GM23338 (cell line): ENCODE data around the gene WDR44. TPM values are rescaled to one million over a fixed set of nuclear protein-coding genes. Genes with fewer than 3 reads are reported as not detected.
"Not testable (repeated sequence)": the region's sequence is repeated elsewhere in the genome, so short reads cannot be mapped to it uniquely, and the experiment has no call there.

ENCODE experiments used
- ATAC-seq: fragments of 200-7000 bp; cut with Tn5 transposase; 3 replicates; pipeline ENCODE4 v1.9.1; 2020
- DNase-seq: peaks from one replicate; pipeline ENCODE4 v3.0.0-alpha.2; 2015; ENCODE audit warnings: low spot score
- H2AFZ ChIP-seq: fragments of 200-600 bp; sonication (generic); 2 replicates; pipeline ENCODE4 v1.8.0; 2016; ENCODE audit warnings: antibody characterized with exemption, mild to moderate bottlenecking, moderate library complexity
- H3F3A ChIP-seq: fragments of 200-600 bp; sonication (generic); replicated peaks from 2 replicates; pipeline ENCODE4 v1.8.0; 2017; ENCODE audit warnings: antibody characterized with exemption, mixed run types, low read depth
- H3K27ac ChIP-seq: fragments of 200-600 bp; sonication (generic); 2 replicates; pipeline ENCODE4 v1.6.1; 2016; ENCODE audit warnings: low read depth
- H3K27me3 ChIP-seq: fragments of 200-600 bp; sonication (generic); 2 replicates; pipeline ENCODE4 v1.8.0; 2016; ENCODE audit warnings: mild to moderate bottlenecking, mixed run types, moderate library complexity; ENCODE audit not compliant: insufficient read depth
- H3K36me3 ChIP-seq: fragments of 200-600 bp; sonication (generic); 2 replicates; pipeline ENCODE4 v1.8.0; 2016; ENCODE audit warnings: mild to moderate bottlenecking; ENCODE audit not compliant: insufficient read depth
- H3K4me1 ChIP-seq: fragments of 200-600 bp; sonication (generic); 2 replicates; pipeline ENCODE4 v1.8.0; 2016; ENCODE audit warnings: mild to moderate bottlenecking, moderate library complexity; ENCODE audit not compliant: insufficient read depth
- H3K4me2 ChIP-seq: fragments of 200-600 bp; sonication (generic); 2 replicates; pipeline ENCODE4 v1.7.1; 2017; ENCODE audit warnings: mixed run types
- H3K4me3 ChIP-seq: fragments of 200-600 bp; sonication (generic); 2 replicates; pipeline ENCODE4 v1.6.1; 2016; ENCODE audit warnings: mixed run types
- H3K79me2 ChIP-seq: fragments of 200-600 bp; sonication (generic); replicated peaks from 2 replicates; pipeline ENCODE4 v1.8.0; 2017; ENCODE audit warnings: mild to moderate bottlenecking; ENCODE audit not compliant: insufficient read depth
- H3K9me2 ChIP-seq: fragments of 200-600 bp; sonication (generic); 2 replicates; pipeline ENCODE4 v1.8.0; 2017; ENCODE audit not compliant: insufficient read depth
- H4K20me1 ChIP-seq: fragments of 200-600 bp; sonication (generic); replicated peaks from 2 replicates; pipeline ENCODE4 v1.8.0; 2017; ENCODE audit warnings: mild to moderate bottlenecking; ENCODE audit not compliant: insufficient read depth
- H3K27ac Mint-ChIP-seq: 2 replicates; pipeline ENCODE4 v1.8.0; 2020; ENCODE audit warnings: inconsistent platforms, mild to moderate bottlenecking, moderate library complexity, mixed read lengths
- H3K27me3 Mint-ChIP-seq: 3 replicates; pipeline ENCODE4 v1.8.0; 2022; ENCODE audit warnings: low read depth, mild to moderate bottlenecking, moderate library complexity, mixed read lengths, inconsistent platforms; ENCODE audit not compliant: insufficient read depth, poor library complexity
- H3K36me3 Mint-ChIP-seq: 3 replicates; pipeline ENCODE4 v1.8.0; 2021; ENCODE audit warnings: low read depth, mild to moderate bottlenecking, inconsistent platforms, moderate library complexity, mixed read lengths
- H3K4me1 Mint-ChIP-seq: 3 replicates; pipeline ENCODE4 v1.8.0; 2020; ENCODE audit warnings: mild to moderate bottlenecking, inconsistent platforms, mixed read lengths
- H3K4me3 Mint-ChIP-seq: 3 replicates; pipeline ENCODE4 v1.8.0; 2021; ENCODE audit warnings: moderate library complexity, mild to moderate bottlenecking, inconsistent platforms, mixed read lengths
- H3K9me3 Mint-ChIP-seq: 3 replicates; pipeline ENCODE4 v1.8.0; 2020; ENCODE audit warnings: moderate library complexity, mild to moderate bottlenecking, inconsistent platforms, mixed read lengths
- EZH2 ChIP-seq: fragments of 200-600 bp; sonication (generic); IDR thresholded peaks from one replicate; pipeline ENCODE4 v1.8.0; 2017; ENCODE audit warnings: antibody characterized with exemption, mild to moderate bottlenecking, low read depth; ENCODE audit not compliant: unreplicated experiment
- JUNB ChIP-seq: IDR thresholded peaks from one replicate; pipeline ENCODE4 v1.6.1; 2016; ENCODE audit warnings: antibody characterized with exemption; ENCODE audit not compliant: unreplicated experiment
- STAT1 ChIP-seq: IDR thresholded peaks from one replicate; pipeline ENCODE4 v1.6.1; 2016; ENCODE audit warnings: antibody characterized with exemption; ENCODE audit not compliant: unreplicated experiment
- ZNF331 ChIP-seq: fragments of 250-450 bp; sonication (Bioruptor Pico); IDR thresholded peaks from 2 replicates; pipeline ENCODE4 v1.5.0; 2020; ENCODE audit warnings: low read depth, mild to moderate bottlenecking, moderate library complexity
- ZNF462 ChIP-seq: fragments of 250-450 bp; sonication (Bioruptor Pico); IDR thresholded peaks from 2 replicates; pipeline ENCODE4 v1.5.0; 2020; ENCODE audit warnings: mild to moderate bottlenecking, moderate library complexity
- polyA plus RNA-seq: library from polyadenylated mRNA; unstranded; fragments of >200 nt; fragmentation: Nextera tagmentation; extraction: Ambion mirVana; gene quantifications from 2 replicates; pipeline ENCODE4 v1.2.1, GENCODE V29; 2016
- total RNA-seq: library from RNA; depleted of rRNA; stranded (reverse); fragments of >200 nt; shearing (Covaris generic); gene quantifications from 2 replicates; pipeline ENCODE4 v1.2.3, GENCODE V29; 2014

The WDR44 gene
- total and polyA plus RNA-seq, 2 experiments from 2014 or later = 17.5 to 21.0 TPM

DNA sequence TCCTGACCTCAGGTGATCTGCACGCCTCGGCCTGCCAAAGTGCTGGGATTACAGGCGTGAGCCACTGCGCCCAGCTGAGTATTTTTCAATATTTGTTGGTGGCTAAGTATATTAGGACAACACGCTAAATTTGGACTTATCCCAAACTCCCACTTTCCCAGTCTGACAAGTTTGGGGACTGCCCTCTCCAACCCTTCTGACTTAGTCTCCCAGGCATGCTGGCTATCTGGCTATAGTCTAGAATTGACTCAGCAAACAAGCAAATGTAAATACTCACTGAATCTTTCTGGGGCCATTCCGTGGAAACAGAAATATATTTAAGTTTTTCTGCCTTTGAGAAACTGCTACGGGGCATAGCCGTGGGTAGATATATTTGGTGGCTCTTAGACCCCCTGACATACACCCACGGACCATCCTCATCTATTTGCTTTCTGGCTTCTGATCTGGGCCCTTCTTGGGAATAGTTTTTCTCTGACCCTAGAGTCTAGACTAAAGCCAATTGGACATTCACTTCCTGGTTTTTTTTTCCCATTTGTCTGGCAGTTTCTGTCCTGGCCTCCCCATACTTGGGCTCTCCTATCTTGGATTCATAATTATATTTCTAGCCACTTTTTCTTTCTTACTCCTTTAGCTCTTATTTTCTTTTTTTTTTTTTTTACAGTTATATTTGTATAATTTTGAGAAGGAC is 138.5 kb downstream of the WDR44 start (continued):
- TF ChIP-seq ZNF462 (no peak), STAT1 (no peak)

DNA sequence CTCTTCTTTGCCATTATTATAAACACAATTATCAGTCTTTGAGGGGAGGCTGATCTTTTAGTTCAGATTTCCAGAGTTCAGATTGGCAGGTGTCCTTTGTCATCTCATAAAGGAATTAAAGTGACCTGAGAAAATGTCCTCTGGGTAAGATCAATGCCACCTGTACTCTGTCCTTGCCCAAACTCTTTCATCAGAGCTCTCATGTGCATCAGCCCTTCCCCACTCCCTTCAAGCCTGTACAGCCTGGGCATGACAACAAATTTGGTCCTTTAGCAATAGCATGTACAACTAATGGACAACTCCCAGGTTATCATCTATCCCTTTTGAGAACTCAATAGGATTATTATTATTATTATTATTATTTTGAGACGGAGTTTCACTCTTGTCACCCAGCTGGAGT is 140.8 kb downstream of the WDR44 start:
- H3K27me3 ChIP-seq, H3K36me3 ChIP-seq, ATAC-seq, H3K27ac ChIP-seq, H4K20me1 ChIP-seq, H3K36me3 Mint-ChIP-seq, H3K27ac Mint-ChIP-seq, H3F3A ChIP-seq, DNase-seq, H3K9me3 Mint-ChIP-seq, H2AFZ ChIP-seq, H3K4me2 ChIP-seq, H3K4me1 Mint-ChIP-seq, H3K4me1 ChIP-seq, H3K4me3 Mint-ChIP-seq, H3K27me3 Mint-ChIP-seq, H3K79me2 ChIP-seq, H3K9me2 ChIP-seq, H3K4me3 ChIP-seq: not testable (repeated sequence)

GRCh38 chrX:118493016-118493415 is 147.1 kb downstream of the WDR44 start:
- H3F3A ChIP-seq = no peaks in the 10 kb centered on the region
- H3K9me3 Mint-ChIP-seq = no peaks in the 10 kb centered on the region
- no peak for ATAC-seq
- no peak overlapping the region for H3K4me3 Mint-ChIP-seq
- no peak overlapping the region for H3K4me2 ChIP-seq
- H3K27me3 Mint-ChIP-seq = peaks cover 14% of the 10 kb centered on the region
- H3K36me3 Mint-ChIP-seq = no peaks in the 10 kb centered on the region
- peaks cover 11% of the 10 kb centered on the region for H3K4me1 ChIP-seq
- no peak overlapping the region for H3K27ac Mint-ChIP-seq
- no peaks in the 10 kb centered on the region for H3K9me2 ChIP-seq
- DNase-seq = no peak
- peaks cover 17% of the 10 kb centered on the region for H3K27me3 ChIP-seq
- no peak for TF ChIP-seq ZNF331 (CRISPR knock-in tag)
- TF ChIP-seq EZH2 = no peak
- TF ChIP-seq JUNB = no peak
- TF ChIP-seq STAT1 = no peak
- no peaks in the 10 kb centered on the region for H3K36me3 ChIP-seq
- H2AFZ ChIP-seq = no peak overlapping the region
- no peaks in the 10 kb centered on the region for H4K20me1 ChIP-seq
- H3K79me2 ChIP-seq = no peaks in the 10 kb centered on the region
- H3K4me1 Mint-ChIP-seq = peaks cover 16% of the 10 kb centered on the region
- no peak overlapping the region for H3K4me3 ChIP-seq
- no peak overlapping the region for H3K27ac ChIP-seq
